ENCODE data around the gene PRKN. TPM values are rescaled to one million over a fixed set of nuclear protein-coding genes. Genes with fewer than 3 reads are reported as not detected.

Gene PRKN
- total RNA-seq, 1 donor from 2014 or later = 2.8 TPM

DNA sequence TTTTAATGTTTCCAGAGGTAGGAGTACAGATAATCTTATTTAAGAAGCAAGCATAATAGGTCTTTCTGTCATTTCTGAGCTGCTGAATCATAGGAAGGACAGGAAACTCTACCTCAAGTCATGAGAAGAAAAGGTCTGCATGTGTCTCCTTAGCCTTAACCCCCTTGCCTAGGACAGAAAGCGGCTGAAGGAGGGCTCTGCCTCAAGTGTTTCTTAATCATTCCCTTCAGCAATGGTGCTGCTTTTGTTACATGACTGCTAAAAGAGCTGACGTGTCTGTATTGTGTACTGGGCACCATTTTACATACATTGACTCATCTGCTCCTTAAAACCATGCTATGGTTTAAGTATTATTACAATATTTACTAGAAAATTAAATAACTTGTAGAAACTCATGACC lies 889.7 kb downstream of the PRKN start:
- Mint-ChIP-seq H3K4me1 (peaks cover 50% of the 10 kb centered on the region), H3K27ac (no peak overlapping the region), H3K9me3 (no peaks in the 10 kb centered on the region), H3K4me3 (no peak overlapping the region), H3K36me3 (no peaks in the 10 kb centered on the region), H3K27me3 (ENCODE audit: insufficient read depth, low read depth) (no peaks in the 10 kb centered on the region)
- H3K4me3 ChIP-seq = no peak overlapping the region
- H3K9me3 ChIP-seq (ENCODE audit: low read depth) = no peaks in the 10 kb centered on the region
- H4K20me1 ChIP-seq (ENCODE audit: low read depth) = no peaks in the 10 kb centered on the region
- H3K36me3 ChIP-seq = no peaks in the 10 kb centered on the region
- DNase-seq (ENCODE audit: low spot score) = no peak
- no peak for TF ChIP-seq EZH2 (IDR thresholded peaks at IDR 0.05)
- peaks cover 7% of the 10 kb centered on the region for H3F3A ChIP-seq (ENCODE audit: low read depth)
- no peak overlapping the region for H3K27ac ChIP-seq
- no peaks in the 10 kb centered on the region for H3K27me3 ChIP-seq
- peaks cover 18% of the 10 kb centered on the region for H3K4me1 ChIP-seq
- H3K9ac ChIP-seq = no peak overlapping the region
- H3K4me2 ChIP-seq = no peak overlapping the region
- no peaks in the 10 kb centered on the region for H3K79me2 ChIP-seq (ENCODE audit: low read depth)
- no peak overlapping the region for H2AFZ ChIP-seq (replicated peaks)

DNA sequence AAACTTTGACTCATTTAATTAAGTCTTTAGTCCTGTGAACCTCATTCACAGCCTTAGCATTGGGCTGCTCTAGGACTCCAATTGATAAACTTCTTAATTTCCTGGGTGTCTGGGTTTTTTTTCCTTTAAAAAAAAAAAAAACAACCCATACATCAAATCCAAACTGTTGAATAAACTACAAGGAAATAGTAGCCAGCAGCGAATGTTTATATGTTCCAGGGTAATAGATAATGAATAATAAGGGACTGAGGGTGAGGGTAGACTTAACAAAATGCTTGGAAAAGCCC lies 890.2 kb downstream of the PRKN start:
- no peaks in the 10 kb centered on the region for H3K9me3 ChIP-seq (ENCODE audit: low read depth)
- no peaks in the 10 kb centered on the region for H3K27me3 Mint-ChIP-seq (ENCODE audit: insufficient read depth, low read depth)
- H3K27ac ChIP-seq = no peak overlapping the region
- no peaks in the 10 kb centered on the region for H3K79me2 ChIP-seq (ENCODE audit: low read depth)
- H3K4me2 ChIP-seq = no peak overlapping the region
- no peaks in the 10 kb centered on the region for H3K27me3 ChIP-seq
- H3K9me3 Mint-ChIP-seq = no peaks in the 10 kb centered on the region
- DNase-seq (ENCODE audit: low spot score) = no peak
- H3K27ac Mint-ChIP-seq = no peak overlapping the region
- no peak overlapping the region for H3K4me3 ChIP-seq
- peaks cover 7% of the 10 kb centered on the region for H3F3A ChIP-seq (ENCODE audit: low read depth)
- no peaks in the 10 kb centered on the region for H3K36me3 Mint-ChIP-seq
- no peaks in the 10 kb centered on the region for H3K36me3 ChIP-seq
- no peaks in the 10 kb centered on the region for H4K20me1 ChIP-seq (ENCODE audit: low read depth)
- peaks cover 18% of the 10 kb centered on the region for H3K4me1 ChIP-seq
- no peak overlapping the region for H3K4me3 Mint-ChIP-seq
- TF ChIP-seq, protein P1, sequence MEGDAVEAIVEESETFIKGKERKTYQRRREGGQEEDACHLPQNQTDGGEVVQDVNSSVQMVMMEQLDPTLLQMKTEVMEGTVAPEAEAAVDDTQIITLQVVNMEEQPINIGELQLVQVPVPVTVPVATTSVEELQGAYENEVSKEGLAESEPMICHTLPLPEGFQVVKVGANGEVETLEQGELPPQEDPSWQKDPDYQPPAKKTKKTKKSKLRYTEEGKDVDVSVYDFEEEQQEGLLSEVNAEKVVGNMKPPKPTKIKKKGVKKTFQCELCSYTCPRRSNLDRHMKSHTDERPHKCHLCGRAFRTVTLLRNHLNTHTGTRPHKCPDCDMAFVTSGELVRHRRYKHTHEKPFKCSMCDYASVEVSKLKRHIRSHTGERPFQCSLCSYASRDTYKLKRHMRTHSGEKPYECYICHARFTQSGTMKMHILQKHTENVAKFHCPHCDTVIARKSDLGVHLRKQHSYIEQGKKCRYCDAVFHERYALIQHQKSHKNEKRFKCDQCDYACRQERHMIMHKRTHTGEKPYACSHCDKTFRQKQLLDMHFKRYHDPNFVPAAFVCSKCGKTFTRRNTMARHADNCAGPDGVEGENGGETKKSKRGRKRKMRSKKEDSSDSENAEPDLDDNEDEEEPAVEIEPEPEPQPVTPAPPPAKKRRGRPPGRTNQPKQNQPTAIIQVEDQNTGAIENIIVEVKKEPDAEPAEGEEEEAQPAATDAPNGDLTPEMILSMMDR (IDR thresholded peaks at IDR 0.05) = no peak
- TF ChIP-seq EZH2 (IDR thresholded peaks at IDR 0.05) = no peak
- H3K4me1 Mint-ChIP-seq = peaks cover 51% of the 10 kb centered on the region
- no peak overlapping the region for H3K9ac ChIP-seq
- no peak overlapping the region for H2AFZ ChIP-seq (replicated peaks)

DNA sequence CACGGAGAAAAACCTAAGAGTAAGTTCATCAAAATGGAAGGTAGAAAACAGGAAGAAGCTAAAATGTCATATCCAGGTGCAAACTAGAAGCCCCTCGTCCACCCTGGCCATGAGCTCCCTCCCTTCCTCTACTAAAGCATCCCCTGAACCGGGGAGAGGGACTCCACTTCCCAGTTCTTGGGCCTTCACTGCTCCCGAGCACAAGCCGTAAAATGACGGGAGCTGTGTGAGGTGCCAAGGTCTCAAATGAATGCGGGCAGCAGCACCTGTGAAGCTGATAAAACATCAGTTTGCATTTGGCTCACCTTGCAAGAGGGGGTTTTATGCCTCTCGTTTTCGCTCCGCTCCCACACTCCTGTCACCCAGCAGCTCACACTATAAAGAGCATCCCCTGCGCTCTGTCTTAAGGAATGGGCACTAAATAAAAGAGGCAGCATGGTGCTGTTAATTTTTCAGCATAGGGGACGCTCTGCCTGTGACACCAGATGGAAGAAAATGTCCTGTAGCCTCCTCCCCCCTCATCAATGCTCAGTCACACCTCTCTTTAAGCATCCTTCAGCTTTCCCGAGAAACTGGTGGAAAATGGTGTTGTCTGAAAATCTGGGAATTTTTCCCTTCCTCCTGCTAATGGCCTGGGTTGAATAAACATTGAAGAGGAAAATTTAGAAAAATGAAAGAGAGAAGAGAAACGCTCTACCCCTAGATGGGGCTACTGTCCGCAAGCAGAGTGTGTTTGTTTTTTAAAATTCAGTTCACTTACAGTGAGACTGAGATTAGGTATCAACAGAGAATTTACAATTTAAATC lies 890.7 kb downstream of the PRKN start:
- Mint-ChIP-seq H3K4me3 (no peak overlapping the region), H3K9me3 (no peaks in the 10 kb centered on the region), H3K36me3 (no peaks in the 10 kb centered on the region), H3K4me1 (peaks cover 51% of the 10 kb centered on the region), H3K27ac (no peak overlapping the region), H3K27me3 (ENCODE audit: insufficient read depth, low read depth) (no peaks in the 10 kb centered on the region)
- Histone ChIP-seq H4K20me1 (ENCODE audit: low read depth) (no peaks in the 10 kb centered on the region), H3K4me1 (peaks cover 18% of the 10 kb centered on the region), H3K27ac (no peak overlapping the region), H3K9me3 (ENCODE audit: low read depth) (no peaks in the 10 kb centered on the region), H2AFZ (replicated peaks) (no peak overlapping the region), H3K36me3 (no peaks in the 10 kb centered on the region), H3K4me2 (no peak overlapping the region), H3K9ac (no peak overlapping the region), H3F3A (ENCODE audit: low read depth) (peaks cover 7% of the 10 kb centered on the region), H3K79me2 (ENCODE audit: low read depth) (no peaks in the 10 kb centered on the region), H3K27me3 (no peaks in the 10 kb centered on the region), H3K4me3 (no peak overlapping the region)
- no peak for TF ChIP-seq EZH2phosphoT487 (IDR thresholded peaks at IDR 0.05)
- TF ChIP-seq, protein P1 (IDR thresholded peaks at IDR 0.05) = peak; percentile 64
- DNase-seq (ENCODE audit: low spot score) = no peak

DNA sequence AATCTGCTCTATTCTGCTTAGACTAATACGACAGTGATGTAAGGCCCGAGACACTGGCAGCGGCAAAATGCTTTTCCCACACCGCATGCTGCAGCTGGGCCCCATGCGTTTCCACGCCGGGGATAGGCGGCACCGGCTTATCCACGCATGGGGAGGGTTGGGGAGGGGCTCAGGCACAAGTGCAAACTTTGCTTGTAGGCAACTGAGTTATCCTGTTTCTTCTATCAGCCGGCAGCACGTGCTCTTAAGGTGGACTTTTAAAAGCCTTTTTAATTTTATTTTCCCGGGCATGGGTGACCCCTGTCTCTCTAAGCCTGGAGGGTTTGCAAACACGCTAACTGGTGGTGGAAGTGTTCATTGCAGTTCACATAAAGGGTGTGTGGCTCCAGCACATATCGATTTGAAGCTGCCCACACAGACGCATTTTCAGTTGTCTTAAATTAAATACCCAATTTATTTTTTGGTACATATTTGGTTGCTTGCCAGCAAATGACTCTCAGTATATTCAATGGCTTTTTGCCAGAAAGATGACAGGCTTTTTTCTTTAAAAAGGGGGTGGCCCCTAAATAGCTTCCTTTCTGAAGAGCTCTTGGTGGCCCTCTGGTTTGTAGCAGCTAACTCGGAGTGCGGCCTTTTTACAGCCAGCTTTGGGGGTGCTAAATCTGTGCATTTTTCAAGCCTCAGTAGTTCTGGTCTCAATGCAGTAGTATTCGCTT lies 891.9 kb downstream of the PRKN start:
- Histone ChIP-seq H4K20me1 (ENCODE audit: low read depth) (no peaks in the 10 kb centered on the region), H2AFZ (replicated peaks) (peak overlapping the region; percentile 42), H3K9me3 (ENCODE audit: low read depth) (no peaks in the 10 kb centered on the region), H3K36me3 (no peaks in the 10 kb centered on the region), H3K4me3 (no peak overlapping the region), H3F3A (ENCODE audit: low read depth) (peaks cover 7% of the 10 kb centered on the region), H3K4me1 (peaks cover 18% of the 10 kb centered on the region), H3K79me2 (ENCODE audit: low read depth) (no peaks in the 10 kb centered on the region), H3K27ac (no peak overlapping the region), H3K9ac (no peak overlapping the region), H3K27me3 (no peaks in the 10 kb centered on the region), H3K4me2 (no peak overlapping the region)
- Mint-ChIP-seq H3K36me3 (no peaks in the 10 kb centered on the region), H3K9me3 (no peaks in the 10 kb centered on the region), H3K27me3 (ENCODE audit: insufficient read depth, low read depth) (no peaks in the 10 kb centered on the region), H3K27ac (peak overlapping the region; percentile 39), H3K4me1 (peaks cover 55% of the 10 kb centered on the region), H3K4me3 (no peak overlapping the region)
- DNase-seq (ENCODE audit: low spot score) = no peak
- TF ChIP-seq, protein P1 (IDR thresholded peaks at IDR 0.05) = no peak
- no peak for TF ChIP-seq EZH2phosphoT487 (IDR thresholded peaks at IDR 0.05)
- TF ChIP-seq EZH2 (IDR thresholded peaks at IDR 0.05) = no peak

All from neural progenitor cell (in vitro differentiated cells).